GM15510 (cell line): ENCODE data around the gene PIK3C3.

Experiments used
- POLR2A ChIP-seq: IDR thresholded peaks from 3 replicates; pipeline ENCODE4 v1.6.1; 2011; ENCODE audit warnings: borderline replicate concordance; ENCODE audit not compliant: insufficient read length; ENCODE audit errors: extremely low read depth

The PIK3C3 gene

DNA sequence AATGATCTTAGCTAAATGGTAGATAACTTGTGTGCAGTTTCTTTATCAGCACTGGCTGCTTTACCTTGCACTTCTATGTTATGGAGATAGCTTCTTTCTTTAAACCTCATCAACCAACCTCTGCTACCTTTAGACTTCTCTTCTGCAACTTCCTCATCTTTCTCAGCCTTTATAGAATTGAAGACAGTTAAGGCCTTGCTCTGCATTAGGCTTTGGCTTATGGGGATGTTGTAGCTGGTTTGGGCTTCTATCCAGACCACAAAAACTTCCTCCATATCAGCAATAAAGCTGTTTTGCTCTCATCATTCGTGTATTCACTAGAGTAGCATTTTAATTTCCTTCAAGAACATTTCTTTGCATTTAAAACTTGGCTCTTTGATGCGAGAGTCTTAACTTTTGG is 123.7 kb downstream of the PIK3C3 start:
- TF ChIP-seq POLR2A = no peak

DNA sequence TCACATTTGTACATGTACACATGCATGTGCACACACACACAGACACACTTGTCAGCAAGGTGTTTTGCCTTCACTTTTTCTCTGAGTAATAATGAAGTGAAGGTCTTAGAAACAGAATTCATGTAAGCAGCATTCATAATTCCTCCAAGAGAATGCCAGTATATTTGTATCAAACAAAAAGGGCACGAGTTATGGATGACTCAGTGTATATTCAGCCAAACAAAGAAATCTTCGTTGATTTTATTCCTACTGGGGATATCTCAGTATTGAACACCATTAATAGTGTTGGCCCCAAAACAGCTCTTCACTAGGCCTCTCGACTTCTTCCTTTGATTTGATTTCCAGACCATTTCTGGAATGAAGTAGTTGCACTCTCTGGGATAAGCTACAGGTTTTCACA is 125.3 kb downstream of the PIK3C3 start:
- no peak for TF ChIP-seq POLR2A

DNA sequence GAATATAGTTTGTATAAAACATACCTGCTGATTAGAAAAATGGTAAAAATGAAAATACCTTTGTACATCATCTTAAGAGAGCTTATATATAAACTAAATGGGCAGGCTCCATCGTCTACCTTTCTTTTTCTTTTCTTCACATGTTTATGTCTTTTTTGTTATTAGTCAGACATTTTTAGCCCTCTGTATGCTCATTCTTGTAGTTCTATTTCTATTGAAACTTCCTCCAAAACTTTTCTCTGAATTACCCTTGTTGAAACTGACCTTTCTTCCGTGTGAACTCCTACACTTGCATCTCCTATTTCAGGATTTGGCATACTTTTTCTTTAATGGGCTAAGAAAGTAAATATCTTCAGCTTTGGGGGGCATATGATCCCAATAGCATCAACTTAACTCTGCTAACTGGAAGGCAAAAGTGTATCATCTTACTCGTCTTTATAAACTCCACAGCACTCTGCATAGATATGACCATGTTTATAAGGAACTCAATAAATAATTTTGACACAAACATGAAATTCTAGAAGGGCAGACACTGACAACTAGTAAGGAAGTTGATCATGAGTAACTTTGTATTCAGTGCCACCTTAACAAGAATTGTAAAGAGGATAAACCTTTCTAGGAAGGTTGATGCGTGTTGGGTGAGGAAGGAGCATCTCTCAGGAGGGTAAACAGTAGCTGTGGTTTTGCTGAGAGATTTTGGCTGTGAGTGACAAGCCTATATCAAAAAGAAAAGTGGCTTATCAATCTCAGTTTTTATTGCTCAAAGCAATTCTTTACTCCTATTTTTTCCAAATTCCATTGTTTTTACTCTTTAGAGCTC is 127.6 kb downstream of the PIK3C3 start:
- TF ChIP-seq POLR2A = no peak

DNA sequence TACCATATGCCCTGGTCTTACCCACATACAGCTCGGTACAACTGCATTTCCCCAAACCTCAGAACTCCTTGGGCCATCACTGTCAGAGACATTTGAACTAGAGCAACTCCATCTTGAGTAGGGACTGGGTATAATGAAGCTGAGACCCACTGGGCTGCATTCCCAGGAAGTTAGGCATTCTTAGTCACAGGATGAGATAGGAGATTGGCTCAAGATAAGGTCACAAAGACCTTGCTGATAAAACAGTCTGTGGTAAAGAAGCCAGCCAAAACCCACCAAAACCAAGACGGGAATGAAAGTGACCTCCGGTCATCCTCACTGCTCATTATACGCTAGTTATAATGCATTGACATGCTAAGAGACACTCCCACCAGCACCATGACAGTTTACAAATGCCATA is 131.3 kb downstream of the PIK3C3 start:
- TF ChIP-seq POLR2A = no peak

DNA sequence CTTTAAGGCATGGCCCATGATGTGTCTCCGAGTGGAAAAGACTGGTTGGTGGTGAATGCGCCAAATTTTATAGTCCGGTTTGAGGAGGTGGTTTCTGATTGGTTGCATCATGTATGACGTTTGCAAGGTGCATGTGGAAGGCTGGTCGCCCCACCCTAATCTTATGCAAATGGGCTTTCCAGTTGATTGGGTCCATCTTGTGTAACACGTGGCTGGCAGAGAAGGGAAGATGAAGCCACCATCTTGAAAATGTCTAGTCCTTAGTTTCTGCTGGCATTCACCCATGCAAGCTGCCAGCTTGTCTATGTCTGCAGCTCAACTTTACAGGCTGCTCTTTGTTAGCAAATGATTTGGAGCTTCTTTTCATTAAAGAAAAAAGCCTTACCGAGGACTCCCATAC is 132.2 kb downstream of the PIK3C3 start:
- no peak for TF ChIP-seq POLR2A

DNA sequence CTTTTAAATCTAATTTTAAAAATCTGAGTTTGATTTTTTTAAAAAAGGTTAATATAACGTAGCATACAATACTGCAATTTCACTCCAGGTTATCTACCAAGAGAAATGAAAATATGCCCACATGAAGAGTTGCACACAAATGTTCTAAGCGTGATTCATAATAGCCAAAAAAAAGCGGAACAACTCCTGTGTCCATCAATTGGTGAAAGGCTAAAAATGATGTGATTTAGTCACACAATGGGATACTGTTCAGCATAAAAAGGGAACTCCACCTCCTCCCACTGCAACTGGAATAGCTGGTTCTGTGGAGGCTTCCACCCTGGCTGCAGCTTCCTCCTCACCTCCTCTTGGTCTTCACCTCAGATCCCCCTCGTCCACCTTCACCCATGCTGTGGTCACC is 132.8 kb downstream of the PIK3C3 start:
- no peak for TF ChIP-seq POLR2A

DNA sequence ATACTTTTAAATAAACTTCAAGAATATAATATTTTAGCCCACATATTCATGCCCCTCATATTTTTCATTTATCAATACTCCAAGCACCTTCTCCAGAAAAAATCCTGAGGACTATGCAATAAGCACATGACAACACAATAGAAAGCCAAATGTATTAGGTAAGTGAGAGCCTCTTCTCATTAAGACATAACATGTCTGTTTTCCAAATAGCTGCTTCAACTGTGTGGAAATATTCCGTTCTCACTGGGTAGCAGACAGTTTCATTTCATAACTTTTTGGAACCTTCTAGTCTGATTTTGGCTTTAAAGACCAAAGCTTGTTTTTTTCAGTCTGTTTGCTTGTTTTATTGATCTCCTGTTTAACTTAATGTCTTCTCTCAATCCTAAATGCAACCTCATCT is 137.8 kb downstream of the PIK3C3 start:
- no peak for TF ChIP-seq POLR2A

DNA sequence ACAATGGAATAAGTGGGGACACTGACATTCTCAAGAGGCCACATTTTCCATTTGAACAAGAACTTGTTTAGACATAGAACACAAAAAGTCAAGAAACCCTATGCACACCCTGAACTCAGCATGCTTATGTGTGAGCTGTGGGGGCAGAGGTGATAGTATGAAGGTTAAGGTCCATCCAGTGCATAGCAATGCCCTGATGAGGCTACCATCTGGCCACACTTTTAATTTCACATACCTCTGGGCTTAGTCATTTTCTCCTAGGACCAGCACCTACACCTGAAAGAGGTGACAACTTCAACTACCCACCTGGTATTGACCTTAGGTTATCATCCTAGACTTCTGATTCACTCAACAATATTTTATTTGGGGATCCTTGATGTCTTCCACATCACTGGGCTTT is 139.8 kb downstream of the PIK3C3 start:
- no peak for TF ChIP-seq POLR2A

DNA sequence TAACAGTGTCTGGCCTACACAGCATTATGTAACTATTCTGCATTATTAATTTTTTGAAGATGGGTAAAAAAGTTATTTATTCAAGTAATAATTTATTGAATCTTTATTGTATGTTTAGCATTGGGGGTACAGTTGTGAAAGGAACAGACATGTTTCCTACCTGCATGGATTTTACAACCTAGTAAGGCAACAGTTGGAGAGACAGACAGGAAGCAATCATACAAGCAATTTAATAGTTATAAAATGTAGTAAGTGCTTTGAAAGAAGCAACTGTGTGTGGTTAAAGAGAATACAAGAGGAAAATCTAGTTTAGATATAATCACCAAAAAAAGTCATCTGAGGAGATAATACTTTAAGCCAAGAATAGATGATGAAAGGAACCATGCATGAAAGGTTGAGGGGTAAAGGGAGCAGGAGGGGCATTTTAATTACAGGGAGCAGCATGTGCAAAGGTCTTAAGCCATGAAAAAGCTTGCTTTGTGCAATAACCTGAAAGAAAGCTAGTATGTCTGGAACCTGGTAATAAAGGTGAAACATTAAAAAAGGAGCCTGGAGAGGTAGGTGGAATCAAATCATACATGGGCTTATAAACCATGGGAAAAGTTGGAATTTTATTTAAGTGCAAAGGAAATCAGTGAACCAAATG is 140.8 kb downstream of the PIK3C3 start:
- TF ChIP-seq POLR2A = no peak

DNA sequence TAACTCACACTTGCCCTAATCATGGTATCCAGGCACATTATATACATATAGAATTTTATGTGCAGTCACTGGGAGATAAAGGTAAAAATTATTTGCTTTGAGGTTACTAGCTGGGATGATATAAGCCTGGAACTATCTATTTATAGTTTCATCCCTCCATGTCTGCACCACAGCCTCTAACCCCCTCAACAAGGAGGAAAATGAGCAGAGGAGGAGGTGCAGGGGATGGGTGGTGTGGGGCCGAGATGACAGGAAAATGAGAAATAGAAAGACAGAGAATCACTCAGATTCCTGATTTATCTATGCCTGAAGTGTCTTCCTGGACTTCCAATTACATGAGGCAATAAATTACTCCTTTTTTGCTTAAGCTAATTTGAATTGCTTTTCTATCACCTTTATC is 145.2 kb downstream of the PIK3C3 start:
- no peak for TF ChIP-seq POLR2A

DNA sequence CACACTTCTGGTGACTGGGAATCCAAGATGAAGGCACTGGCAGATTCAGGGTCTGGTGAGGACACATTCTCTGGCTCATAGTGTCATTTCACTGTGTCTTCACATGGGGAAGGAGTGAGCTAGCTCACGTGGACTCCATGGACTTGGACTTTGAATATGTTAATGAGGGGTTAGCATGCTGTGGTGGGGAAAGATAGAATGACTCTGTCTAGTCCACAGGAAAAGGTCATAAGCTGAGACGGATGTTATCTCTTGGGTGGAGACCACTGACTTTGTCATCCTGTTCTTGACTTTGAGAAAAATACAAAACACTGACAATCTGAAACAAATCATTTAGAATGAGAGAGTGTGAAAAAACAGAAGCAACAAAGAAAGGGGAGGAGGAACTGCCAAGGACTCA is 145.9 kb downstream of the PIK3C3 start:
- no peak for TF ChIP-seq POLR2A

DNA sequence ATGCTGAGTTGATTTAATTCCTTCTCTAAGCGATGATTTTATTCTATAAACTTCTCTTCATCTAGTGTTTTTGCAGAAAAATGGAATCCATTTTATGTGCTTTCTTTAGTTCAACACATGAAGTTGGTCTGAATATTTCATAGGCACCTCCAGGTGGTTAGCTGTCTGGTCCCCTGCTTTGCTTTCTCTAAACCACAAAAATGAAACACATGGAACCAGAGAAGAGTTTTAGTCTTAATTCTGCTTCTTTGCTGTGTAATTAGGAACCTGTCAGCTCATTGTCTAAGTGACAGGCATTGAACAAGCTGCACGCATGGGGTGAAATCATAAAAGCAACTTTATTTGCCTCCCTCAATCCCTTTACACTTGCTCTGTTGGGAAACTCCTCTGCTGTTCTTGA is 150.4 kb downstream of the PIK3C3 start:
- no peak for TF ChIP-seq POLR2A

DNA sequence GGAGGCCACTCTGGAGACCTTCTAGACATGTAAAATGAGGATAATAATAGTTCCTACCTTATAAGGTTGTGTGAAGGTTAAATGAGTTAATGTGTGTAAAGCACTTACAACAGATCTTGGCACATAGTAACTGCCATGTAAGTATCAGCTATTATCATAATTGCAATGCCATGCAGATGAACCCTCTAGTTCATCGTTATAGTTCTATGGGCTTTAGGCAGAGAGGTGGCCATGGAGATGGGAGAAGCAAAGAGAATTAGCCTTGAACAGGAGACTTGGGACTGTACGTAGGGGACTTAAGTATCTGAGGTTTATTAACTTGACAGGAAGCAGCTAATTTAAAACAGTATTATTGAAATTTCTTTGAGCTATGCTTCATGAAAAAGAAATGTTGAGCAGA is 151.8 kb downstream of the PIK3C3 start:
- no peak for TF ChIP-seq POLR2A

DNA sequence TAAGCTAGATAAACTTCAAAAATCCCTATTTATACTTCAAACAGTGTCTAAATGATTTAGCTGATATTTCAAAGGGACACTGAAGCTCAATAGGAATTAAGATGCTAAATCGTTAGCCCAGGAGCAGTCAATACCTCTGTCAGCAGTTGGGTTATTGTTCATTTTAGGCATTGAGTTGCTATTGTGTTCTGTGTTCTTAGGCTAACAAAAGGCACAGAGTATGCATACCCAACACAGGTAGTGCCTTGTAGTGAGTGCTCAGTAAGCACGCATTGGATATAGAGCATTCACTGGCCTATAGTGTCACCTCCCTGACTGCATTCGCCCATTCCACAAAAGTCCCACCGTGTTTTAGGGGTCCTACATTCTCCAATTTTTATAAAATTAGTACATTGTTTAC is 152.3 kb downstream of the PIK3C3 start:
- TF ChIP-seq POLR2A = no peak

DNA sequence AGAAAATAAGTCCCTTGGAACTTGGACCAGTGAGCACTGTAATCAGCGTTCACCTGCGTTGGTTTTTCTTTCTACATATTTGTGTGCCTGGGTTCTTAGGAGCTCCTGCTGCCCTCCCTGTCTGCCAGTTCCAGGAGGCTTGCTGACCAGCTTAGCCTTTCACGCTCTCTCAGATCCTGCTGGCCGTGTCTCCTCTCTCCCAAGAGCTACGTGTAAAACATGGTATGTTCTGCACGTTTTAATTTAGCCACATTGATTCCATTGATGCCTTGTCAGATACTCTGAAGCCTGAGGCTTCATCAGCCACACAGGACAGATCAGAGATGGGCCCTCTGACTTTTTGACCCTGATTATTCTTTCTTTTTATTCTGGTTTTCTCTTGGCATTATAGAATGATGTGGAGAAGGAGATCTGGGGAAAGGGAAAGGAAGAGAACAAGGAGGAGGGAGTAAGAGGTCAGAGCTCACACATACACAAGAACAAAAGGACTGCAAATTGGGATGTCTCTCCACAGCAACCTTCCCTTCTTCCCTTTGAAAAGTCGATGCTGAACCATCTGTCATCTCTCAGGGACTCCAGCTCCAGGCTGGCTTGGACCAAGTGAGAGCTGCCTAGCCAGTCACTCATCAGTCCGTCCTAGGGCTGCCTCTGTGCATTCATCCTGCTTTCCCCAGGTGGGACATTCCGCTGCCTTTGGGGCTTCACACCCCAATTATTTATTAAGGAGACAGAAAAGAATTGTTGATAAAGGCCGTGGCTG is 152.8 kb downstream of the PIK3C3 start:
- TF ChIP-seq POLR2A = no peak
